HepG2 (cell line): ENCODE data around the gene HDAC10. TPM values are rescaled to one million over a fixed set of nuclear protein-coding genes. Genes with fewer than 3 reads are reported as not detected.

Source experiments
- ATRX ChIP-seq: sonication (generic); formaldehyde crosslinking; IDR thresholded peaks from 2 replicates; pipeline ENCODE4 v1.4.0; 2020; ENCODE audit warnings: missing genetic modification reagents, borderline replicate concordance
- CEBPZ ChIP-seq: IDR thresholded peaks from 2 replicates; pipeline ENCODE4 v1.6.1; 2012; ENCODE audit warnings: low read length, improper control_type of control experiment
- HMG20B ChIP-seq: conservative IDR thresholded peaks from 2 replicates; pipeline ENCODE4 v1.6.1; 2016; ENCODE audit warnings: missing genetic modification reagents, missing compliant biosample characterization
- HNRNPLL ChIP-seq: fragments of 200-400 bp; formaldehyde crosslinking; IDR thresholded peaks from 2 replicates; pipeline ENCODE4 v1.6.1; 2017; ENCODE audit warnings: mild to moderate bottlenecking, low read depth, low read length; ENCODE audit not compliant: poor library complexity, severe bottlenecking
- MLX ChIP-seq: IDR thresholded peaks from 2 replicates; pipeline ENCODE4 v1.6.1; 2016
- MYNN ChIP-seq: sonication (generic); formaldehyde crosslinking; IDR thresholded peaks from 2 replicates; pipeline ENCODE4 v1.4.0; 2020; ENCODE audit warnings: mild to moderate bottlenecking, low read depth, missing genetic modification reagents
- NFE2L1 ChIP-seq: sonication (generic); formaldehyde crosslinking; IDR thresholded peaks from 2 replicates; pipeline ENCODE4 v1.4.0; 2020; ENCODE audit warnings: missing genetic modification reagents, mild to moderate bottlenecking, borderline replicate concordance
- PAWR ChIP-seq: sonication (generic); formaldehyde crosslinking; IDR thresholded peaks from 2 replicates; pipeline ENCODE4 v1.4.0; 2020; ENCODE audit warnings: missing genetic modification reagents, mild to moderate bottlenecking, borderline replicate concordance
- RFX5 ChIP-seq: IDR thresholded peaks from 2 replicates; pipeline ENCODE4 v1.6.1; 2011; ENCODE audit warnings: low read depth, low read length, improper control_type of control experiment
- SALL2 ChIP-seq: sonication (generic); formaldehyde crosslinking; IDR thresholded peaks from 2 replicates; pipeline ENCODE4 v1.8.1; 2023; ENCODE audit warnings: mild to moderate bottlenecking, missing genetic modification reagents, inconsistent platforms
- SKI ChIP-seq: fragments of 450-650 bp; IDR thresholded peaks from one replicate; pipeline ENCODE4 v1.6.1; 2018; ENCODE audit warnings: mild to moderate bottlenecking; ENCODE audit not compliant: partially characterized antibody
- SNAPC5 ChIP-seq: sonication (generic); formaldehyde crosslinking; IDR thresholded peaks from 2 replicates; pipeline ENCODE4 v1.8.1; 2023; ENCODE audit warnings: mild to moderate bottlenecking, missing genetic modification reagents, borderline replicate concordance
- SOX6 ChIP-seq, 2 experiments: fragments of 450-650 bp in 1 of 2; sonication (generic) in 1 of 2; formaldehyde crosslinking in 1 of 2; IDR thresholded peaks; 2 replicates each; pipeline versions ENCODE4 v1.4.0 to v1.6.1; 2017 to 2020; ENCODE audit warnings: antibody characterized with exemption in 1 of 2, mild to moderate bottlenecking in 1 of 2, missing genetic modification reagents in 1 of 2
- SP4 ChIP-seq: sonication (generic); formaldehyde crosslinking; IDR thresholded peaks from 2 replicates; pipeline ENCODE4 v1.8.1; 2023; ENCODE audit warnings: mild to moderate bottlenecking, missing genetic modification reagents
- TCF12 ChIP-seq, 2 experiments: fragments of 450-650 bp in 1 of 2; sonication (generic) in 1 of 2; formaldehyde crosslinking in 1 of 2; IDR thresholded peaks; 2 replicates each; pipeline versions ENCODE4 v1.6.1 to v1.8.0; 2017 to 2022; ENCODE audit warnings: antibody characterized with exemption in 1 of 2, mild to moderate bottlenecking in 1 of 2, missing genetic modification reagents in 1 of 2, moderate library complexity in 1 of 2
- TSC22D2 ChIP-seq: sonication (generic); formaldehyde crosslinking; IDR thresholded peaks from 2 replicates; pipeline ENCODE4 v1.5.1; 2020; ENCODE audit warnings: missing genetic modification reagents, mild to moderate bottlenecking, borderline replicate concordance
- ZNF619 ChIP-seq: sonication (generic); formaldehyde crosslinking; IDR thresholded peaks from 2 replicates; pipeline ENCODE4 v1.4.0; 2020; ENCODE audit warnings: mild to moderate bottlenecking, missing genetic modification reagents
- ZNF891 ChIP-seq: sonication (generic); formaldehyde crosslinking; IDR thresholded peaks from 2 replicates; pipeline ENCODE4 v1.5.0; 2020; ENCODE audit warnings: mild to moderate bottlenecking, missing genetic modification reagents
- polyA plus RNA-seq, 8 experiments: library from polyadenylated mRNA; depleted of rRNA in 3 of 8; stranded (reverse) in 7 of 8; unstranded in 1 of 8; fragments of >200 nt; fragmentation: Illumina TruSeq in 4 of 8; extraction: Trizol in 4 of 8; gene quantifications; 2 replicates each; pipeline versions ENCODE4 v1.2.1 to v1.2.3, GENCODE V29; 2011 to 2016; ENCODE audit warnings: low read depth in 4 of 8, missing spikeins in 1 of 8, mixed read lengths in 1 of 8; ENCODE audit not compliant: insufficient read depth in 1 of 8
- total RNA-seq, 5 experiments: library from RNA; depleted of rRNA; stranded (reverse); fragments of >200 nt; fragmentation: Illumina TruSeq; extraction: Trizol; gene quantifications; 2 replicates each; pipeline ENCODE4 v1.2.3, GENCODE V29; 2016; ENCODE audit warnings: low read depth in 1 of 5
- TF ChIP-seq, protein P1 (sequence below): sonication (generic); formaldehyde crosslinking; IDR thresholded peaks from 2 replicates; pipeline ENCODE4 v1.5.1; 2020; ENCODE audit warnings: missing genetic modification reagents, mild to moderate bottlenecking, borderline replicate concordance
- TF ChIP-seq, protein P2 (sequence below): sonication (generic); formaldehyde crosslinking; IDR thresholded peaks from 2 replicates; pipeline ENCODE4 v1.4.0; 2020; ENCODE audit warnings: missing genetic modification reagents, mild to moderate bottlenecking, borderline replicate concordance

HDAC10 gene
- total and polyA plus RNA-seq, 2 of the 13 experiments (the other 11 are each of a cell fraction or from before 2014, with no cell fraction given): 13.9 to 14.9 TPM

DNA sequence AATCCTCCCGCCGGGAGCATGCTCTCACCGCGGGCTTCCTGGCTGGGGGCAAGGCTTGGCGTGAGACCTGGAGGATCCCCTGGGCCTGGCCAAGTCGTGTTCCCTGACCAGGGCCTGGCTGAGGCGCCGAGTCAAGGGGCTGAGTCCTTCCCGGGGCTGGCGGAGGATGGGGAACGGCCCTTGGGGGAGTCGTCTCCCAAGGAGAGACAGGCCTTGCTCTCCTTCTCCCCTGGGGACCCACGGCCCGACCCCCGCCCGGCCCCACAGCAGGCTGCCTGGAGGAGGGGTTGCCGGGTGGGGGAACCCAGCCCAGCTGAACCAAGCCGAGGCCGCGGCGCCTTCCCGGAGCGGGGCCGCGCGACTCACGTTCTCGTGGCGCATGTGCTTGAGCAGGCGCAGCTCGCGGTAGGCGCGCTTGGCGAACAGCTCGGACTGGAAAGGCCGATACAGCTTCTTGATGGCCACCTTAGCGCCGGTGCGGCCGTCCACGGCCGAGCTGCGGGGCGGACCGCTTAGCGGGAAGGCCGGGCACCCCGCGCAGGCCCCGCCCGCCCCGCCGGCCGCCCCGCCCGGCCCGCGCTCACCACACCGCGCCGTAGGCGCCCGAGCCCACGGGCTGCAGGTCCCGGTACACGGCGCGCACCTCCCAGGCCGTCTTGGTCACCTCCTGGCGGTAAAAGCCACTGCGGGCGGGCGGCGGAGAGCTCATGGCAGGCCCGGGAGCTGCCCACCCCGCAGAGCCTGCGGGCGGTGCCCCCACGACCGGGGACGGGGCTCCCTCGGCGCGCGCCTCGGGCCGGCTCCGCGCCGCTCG, 9.9 kb upstream of the HDAC10 start (continued):
- TF ChIP-seq CEBPZ (no peak), RFX5 (no peak), SKI (no peak), SALL2 (CRISPR knock-in tag) (0 out of 2 replicates have a peak, but pooled peaks have one; percentile 18), MLX (CRISPR knock-in tag) (no peak), ZNF891 (peak; percentile 61; the same call in 1 of the 2 replicates), TCF12 (IDR thresholded peaks at IDR 0.05) (no peak), TCF12 (CRISPR knock-in tag; IDR thresholded peaks at IDR 0.05) (no peak), PAWR (CRISPR knock-in tag) (no peak), HNRNPLL (peak; percentile 36), ZNF619 (CRISPR knock-in tag) (no peak), SP4 (no peak), MYNN (CRISPR knock-in tag) (no peak), ATRX (no peak), NFE2L1 (CRISPR knock-in tag) (no peak), SNAPC5 (no peak), TSC22D2 (CRISPR knock-in tag) (no peak), HMG20B (CRISPR knock-in tag) (no peak), SOX6 (IDR thresholded peaks at IDR 0.05) (no peak), SOX6 (CRISPR knock-in tag; IDR thresholded peaks at IDR 0.05) (no peak)
- TF ChIP-seq, protein P1, sequence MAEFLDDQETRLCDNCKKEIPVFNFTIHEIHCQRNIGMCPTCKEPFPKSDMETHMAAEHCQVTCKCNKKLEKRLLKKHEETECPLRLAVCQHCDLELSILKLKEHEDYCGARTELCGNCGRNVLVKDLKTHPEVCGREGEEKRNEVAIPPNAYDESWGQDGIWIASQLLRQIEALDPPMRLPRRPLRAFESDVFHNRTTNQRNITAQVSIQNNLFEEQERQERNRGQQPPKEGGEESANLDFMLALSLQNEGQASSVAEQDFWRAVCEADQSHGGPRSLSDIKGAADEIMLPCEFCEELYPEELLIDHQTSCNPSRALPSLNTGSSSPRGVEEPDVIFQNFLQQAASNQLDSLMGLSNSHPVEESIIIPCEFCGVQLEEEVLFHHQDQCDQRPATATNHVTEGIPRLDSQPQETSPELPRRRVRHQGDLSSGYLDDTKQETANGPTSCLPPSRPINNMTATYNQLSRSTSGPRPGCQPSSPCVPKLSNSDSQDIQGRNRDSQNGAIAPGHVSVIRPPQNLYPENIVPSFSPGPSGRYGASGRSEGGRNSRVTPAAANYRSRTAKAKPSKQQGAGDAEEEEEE (CRISPR knock-in tag): no peak
- TF ChIP-seq, protein P2, sequence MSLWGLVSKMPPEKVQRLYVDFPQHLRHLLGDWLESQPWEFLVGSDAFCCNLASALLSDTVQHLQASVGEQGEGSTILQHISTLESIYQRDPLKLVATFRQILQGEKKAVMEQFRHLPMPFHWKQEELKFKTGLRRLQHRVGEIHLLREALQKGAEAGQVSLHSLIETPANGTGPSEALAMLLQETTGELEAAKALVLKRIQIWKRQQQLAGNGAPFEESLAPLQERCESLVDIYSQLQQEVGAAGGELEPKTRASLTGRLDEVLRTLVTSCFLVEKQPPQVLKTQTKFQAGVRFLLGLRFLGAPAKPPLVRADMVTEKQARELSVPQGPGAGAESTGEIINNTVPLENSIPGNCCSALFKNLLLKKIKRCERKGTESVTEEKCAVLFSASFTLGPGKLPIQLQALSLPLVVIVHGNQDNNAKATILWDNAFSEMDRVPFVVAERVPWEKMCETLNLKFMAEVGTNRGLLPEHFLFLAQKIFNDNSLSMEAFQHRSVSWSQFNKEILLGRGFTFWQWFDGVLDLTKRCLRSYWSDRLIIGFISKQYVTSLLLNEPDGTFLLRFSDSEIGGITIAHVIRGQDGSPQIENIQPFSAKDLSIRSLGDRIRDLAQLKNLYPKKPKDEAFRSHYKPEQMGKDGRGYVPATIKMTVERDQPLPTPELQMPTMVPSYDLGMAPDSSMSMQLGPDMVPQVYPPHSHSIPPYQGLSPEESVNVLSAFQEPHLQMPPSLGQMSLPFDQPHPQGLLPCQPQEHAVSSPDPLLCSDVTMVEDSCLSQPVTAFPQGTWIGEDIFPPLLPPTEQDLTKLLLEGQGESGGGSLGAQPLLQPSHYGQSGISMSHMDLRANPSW: no peak
